Caco-2 (cell line): ENCODE measurements around the gene HECTD1. TPM values are rescaled to one million over a fixed set of nuclear protein-coding genes. Genes with fewer than 3 reads are reported as not detected.

Experiments
- BruUV-seq: library from RNA; stranded (reverse); fragments of 400-500 nt; replicated peaks from 2 replicates; lab custom pipeline; 2021; lab: Mats Ljungman, UMichigan
- CTCF ChIA-PET: fragments of 300-600 bp; sonication (Branson Sonifier 250); formaldehyde crosslinking; loops from one replicate; lab custom pipeline; 2022; ENCODE audit warnings: antibody characterized with exemption; lab: Charles Lee
- POLR2A ChIA-PET: fragments of 300-600 bp; sonication (Branson Sonifier 250); formaldehyde crosslinking; loops from one replicate; lab custom pipeline; 2022; ENCODE audit warnings: antibody characterized with exemption; lab: Charles Lee
- DNase-seq, 2 experiments: peaks; one replicate each; pipeline versions ENCODE4 v3.0.0 to v3.0.0-alpha.2; 2020 to 2022
- H3K27me3 ChIP-seq: replicated peaks from 2 replicates; pipeline ENCODE4 v1.6.0; 2011; ENCODE audit warnings: low read length; ENCODE audit not compliant: control insufficient read depth, insufficient read depth
- H3K36me3 ChIP-seq: 2 replicates; pipeline ENCODE4 v1.5.1; 2011; ENCODE audit warnings: low read length; ENCODE audit not compliant: control insufficient read depth, insufficient read depth
- H3K4me1 ChIP-seq: fragments of 250-450 bp; sonication (Bioruptor Pico); 2 replicates; pipeline ENCODE4 v1.5.1; 2020; ENCODE audit warnings: mild to moderate bottlenecking
- H3K4me3 ChIP-seq: 2 replicates; pipeline ENCODE4 v1.5.1; 2011; ENCODE audit warnings: low read depth, mild to moderate bottlenecking, control low read depth, low read length
- H3K9me3 ChIP-seq: fragments of 250-450 bp; sonication (Bioruptor Pico); 2 replicates; pipeline ENCODE4 v1.5.1; 2020; ENCODE audit warnings: mild to moderate bottlenecking, moderate library complexity
- H3K27ac Mint-ChIP-seq: one replicate; pipeline ENCODE4 v1.8.0; 2022; ENCODE audit warnings: mixed read lengths; ENCODE audit not compliant: unreplicated experiment
- H3K27me3 Mint-ChIP-seq: one replicate; pipeline ENCODE4 v1.8.0; 2022; ENCODE audit warnings: mixed read lengths; ENCODE audit not compliant: insufficient read depth, unreplicated experiment
- H3K36me3 Mint-ChIP-seq: one replicate; pipeline ENCODE4 v1.8.0; 2022; ENCODE audit warnings: mild to moderate bottlenecking, mixed read lengths; ENCODE audit not compliant: insufficient read depth, unreplicated experiment
- H3K4me1 Mint-ChIP-seq: one replicate; pipeline ENCODE4 v1.8.0; 2022; ENCODE audit warnings: low read depth, mixed read lengths; ENCODE audit not compliant: unreplicated experiment
- H3K4me3 Mint-ChIP-seq: one replicate; pipeline ENCODE4 v1.8.0; 2022; ENCODE audit warnings: mild to moderate bottlenecking, moderate library complexity, mixed read lengths; ENCODE audit not compliant: unreplicated experiment
- H3K9me3 Mint-ChIP-seq: one replicate; pipeline ENCODE4 v1.8.0; 2022; ENCODE audit warnings: mixed read lengths; ENCODE audit not compliant: unreplicated experiment
- intact Hi-C: fragments of 100-400 bp; cut with micrococcal nuclease; formaldehyde crosslinking; loops from one replicate; pipeline ENCODE4 v1.10.0; 2022; ENCODE audit not compliant: unreplicated experiment
- total RNA-seq: library from RNA; stranded (reverse); gene quantifications from 2 replicates; pipeline ENCODE4 v1.2.3, GENCODE V29; 2022
- TF ChIP-seq, protein P1 (sequence below), 2 experiments: fragments of 200-600 bp in 1 of 2; IDR thresholded peaks; 1 replicate in 1 of 2; 2 replicates in 1 of 2; pipeline versions ENCODE4 v1.5.1 to v1.8.0; 2011 to 2022; ENCODE audit warnings: antibody characterized with exemption in 1 of 2, control low read depth in 1 of 2, inconsistent platforms in 1 of 2, low read depth in 1 of 2, low read length in 1 of 2, mild to moderate bottlenecking in 1 of 2, moderate library complexity in 1 of 2; ENCODE audit not compliant: insufficient read depth in 1 of 2, severe bottlenecking in 1 of 2, unreplicated experiment in 1 of 2

The HECTD1 gene
- total RNA-seq, 1 experiment from 2014 or later = 146 TPM

DNA sequence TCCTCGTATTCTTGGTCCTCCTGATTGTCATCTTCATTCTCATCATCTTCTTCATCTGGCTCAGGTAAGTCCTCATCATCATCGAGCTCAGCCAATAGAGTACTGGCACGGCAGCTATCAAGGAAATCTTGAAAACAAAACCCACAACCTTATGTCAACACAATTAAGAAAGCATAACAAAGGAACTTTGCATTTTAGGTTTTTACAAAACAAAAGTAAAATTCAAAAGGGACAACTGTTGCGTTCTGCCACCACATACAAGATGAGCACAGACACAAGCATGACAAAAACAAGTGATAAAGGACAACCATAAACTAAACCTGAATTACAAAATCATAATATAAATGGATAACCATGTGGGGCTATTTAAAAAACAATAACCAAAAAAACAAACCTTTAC is 84.7 kb downstream of the HECTD1 start:
- H3K27me3 Mint-ChIP-seq = no peaks in the 10 kb centered on the region
- H3K4me1 Mint-ChIP-seq = no peaks in the 10 kb centered on the region
- TF ChIP-seq, protein P1, sequence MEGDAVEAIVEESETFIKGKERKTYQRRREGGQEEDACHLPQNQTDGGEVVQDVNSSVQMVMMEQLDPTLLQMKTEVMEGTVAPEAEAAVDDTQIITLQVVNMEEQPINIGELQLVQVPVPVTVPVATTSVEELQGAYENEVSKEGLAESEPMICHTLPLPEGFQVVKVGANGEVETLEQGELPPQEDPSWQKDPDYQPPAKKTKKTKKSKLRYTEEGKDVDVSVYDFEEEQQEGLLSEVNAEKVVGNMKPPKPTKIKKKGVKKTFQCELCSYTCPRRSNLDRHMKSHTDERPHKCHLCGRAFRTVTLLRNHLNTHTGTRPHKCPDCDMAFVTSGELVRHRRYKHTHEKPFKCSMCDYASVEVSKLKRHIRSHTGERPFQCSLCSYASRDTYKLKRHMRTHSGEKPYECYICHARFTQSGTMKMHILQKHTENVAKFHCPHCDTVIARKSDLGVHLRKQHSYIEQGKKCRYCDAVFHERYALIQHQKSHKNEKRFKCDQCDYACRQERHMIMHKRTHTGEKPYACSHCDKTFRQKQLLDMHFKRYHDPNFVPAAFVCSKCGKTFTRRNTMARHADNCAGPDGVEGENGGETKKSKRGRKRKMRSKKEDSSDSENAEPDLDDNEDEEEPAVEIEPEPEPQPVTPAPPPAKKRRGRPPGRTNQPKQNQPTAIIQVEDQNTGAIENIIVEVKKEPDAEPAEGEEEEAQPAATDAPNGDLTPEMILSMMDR (IDR thresholded peaks at IDR 0.05; ENCODE audit: insufficient read depth in 1 of 2, low read depth in 1 of 2, low read length in 1 of 2, severe bottlenecking in 1 of 2, unreplicated experiment in 1 of 2) = no peak
- Histone ChIP-seq H3K9me3 (no peaks in the 10 kb centered on the region), H3K27me3 (no peaks in the 10 kb centered on the region), H3K36me3 (peaks cover 5% of the 10 kb centered on the region), H3K4me1 (no peaks in the 10 kb centered on the region), H3K4me3 (no peak overlapping the region)
- intact Hi-C loops = no loop called here
- no peaks in the 10 kb centered on the region for H3K9me3 Mint-ChIP-seq
- no peak overlapping the region for H3K4me3 Mint-ChIP-seq
- peak overlapping the region; percentile 16 for H3K27ac Mint-ChIP-seq
- peaks cover 61% of the 10 kb centered on the region for H3K36me3 Mint-ChIP-seq
- CTCF ChIA-PET = no interaction called here
- POLR2A ChIA-PET = no interaction called here
- BruUV-seq = no TSS peak
- DNase-seq = no peak

DNA sequence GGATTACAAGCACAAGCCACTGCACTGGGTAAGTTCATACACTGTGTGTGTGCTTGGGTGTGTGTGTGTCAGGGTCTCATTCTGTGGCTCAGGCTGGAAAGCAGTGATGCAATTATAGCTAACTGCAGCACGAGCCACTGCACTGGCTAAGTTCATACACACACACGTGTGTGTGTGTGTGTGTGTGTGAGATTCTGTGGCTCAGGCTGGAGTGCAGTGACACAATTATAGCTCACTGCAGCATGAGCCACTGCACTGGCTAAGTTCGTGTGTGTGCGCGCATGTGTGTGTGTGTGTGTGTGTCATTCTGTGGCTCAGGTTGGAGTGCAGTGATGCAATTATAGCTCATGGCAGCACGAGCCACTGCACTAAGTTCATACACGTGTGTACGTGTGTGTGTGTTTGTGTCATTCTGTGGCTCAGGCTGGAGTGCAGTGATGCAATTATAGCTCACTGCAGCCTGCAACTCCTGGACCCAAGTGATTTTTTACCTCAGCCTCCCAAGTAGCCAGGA is 85.4 kb downstream of the HECTD1 start:
- H3K36me3 Mint-ChIP-seq = peaks cover 61% of the 10 kb centered on the region
- intact Hi-C loops = no loop called here
- Histone ChIP-seq H3K4me3 (no peak overlapping the region), H3K36me3 (peaks cover 5% of the 10 kb centered on the region), H3K9me3 (no peaks in the 10 kb centered on the region), H3K4me1 (no peaks in the 10 kb centered on the region), H3K27me3 (no peaks in the 10 kb centered on the region)
- no peaks in the 10 kb centered on the region for H3K27me3 Mint-ChIP-seq
- no peaks in the 10 kb centered on the region for H3K4me1 Mint-ChIP-seq
- CTCF ChIA-PET = no interaction called here
- no peak overlapping the region for H3K27ac Mint-ChIP-seq
- TF ChIP-seq, protein P1 (IDR thresholded peaks at IDR 0.05; ENCODE audit: insufficient read depth in 1 of 2, low read depth in 1 of 2, low read length in 1 of 2, severe bottlenecking in 1 of 2, unreplicated experiment in 1 of 2) = no peak
- H3K9me3 Mint-ChIP-seq = no peaks in the 10 kb centered on the region
- H3K4me3 Mint-ChIP-seq = no peak overlapping the region
- POLR2A ChIA-PET = no interaction called here
- no TSS peak for BruUV-seq
- DNase-seq = no peak

DNA sequence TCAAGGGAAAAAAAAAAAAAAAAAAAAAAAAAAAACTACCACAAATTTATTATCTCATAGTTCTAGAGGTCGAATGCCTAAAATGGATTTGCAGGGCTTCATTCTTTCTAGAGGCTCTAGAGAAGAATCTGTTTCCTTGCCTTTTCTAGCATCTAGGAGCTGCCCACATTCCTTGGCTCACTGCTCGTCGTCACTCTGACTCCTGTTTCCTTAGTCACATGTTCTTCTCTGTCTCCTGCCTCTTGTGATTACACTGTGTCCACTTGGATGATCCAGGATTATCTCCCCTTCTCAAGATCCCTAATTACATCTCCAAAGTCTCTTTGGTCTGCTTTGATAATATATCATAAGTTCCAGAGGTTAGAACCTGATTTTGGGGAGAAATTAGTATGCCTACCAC is 88.7 kb downstream of the HECTD1 start:
- CTCF ChIA-PET = no interaction called here
- Mint-ChIP-seq H3K27ac (no peak overlapping the region), H3K4me1 (no peaks in the 10 kb centered on the region), H3K36me3 (peaks cover 73% of the 10 kb centered on the region), H3K27me3 (no peaks in the 10 kb centered on the region), H3K4me3 (no peak overlapping the region), H3K9me3 (no peaks in the 10 kb centered on the region)
- H3K4me3 ChIP-seq = no peak overlapping the region
- TF ChIP-seq, protein P1 (IDR thresholded peaks at IDR 0.05; ENCODE audit: insufficient read depth in 1 of 2, low read depth in 1 of 2, low read length in 1 of 2, severe bottlenecking in 1 of 2, unreplicated experiment in 1 of 2) = no peak
- peaks cover 5% of the 10 kb centered on the region for H3K36me3 ChIP-seq
- H3K27me3 ChIP-seq = no peaks in the 10 kb centered on the region
- no peak for DNase-seq
- POLR2A ChIA-PET = no interaction called here
- no peaks in the 10 kb centered on the region for H3K4me1 ChIP-seq
- no TSS peak for BruUV-seq
- intact Hi-C loops = no loop called here
- no peaks in the 10 kb centered on the region for H3K9me3 ChIP-seq
